ENCODE data around the gene PIK3C2G.

The PIK3C2G gene

GRCh38 chr12:18419311-18419710 lies 158.0 kb downstream of the PIK3C2G start:
- DNase-seq: no peak

GRCh38 chr12:18421867-18422266 lies 160.5 kb downstream of the PIK3C2G start:
- DNase-seq: no peak

DNA sequence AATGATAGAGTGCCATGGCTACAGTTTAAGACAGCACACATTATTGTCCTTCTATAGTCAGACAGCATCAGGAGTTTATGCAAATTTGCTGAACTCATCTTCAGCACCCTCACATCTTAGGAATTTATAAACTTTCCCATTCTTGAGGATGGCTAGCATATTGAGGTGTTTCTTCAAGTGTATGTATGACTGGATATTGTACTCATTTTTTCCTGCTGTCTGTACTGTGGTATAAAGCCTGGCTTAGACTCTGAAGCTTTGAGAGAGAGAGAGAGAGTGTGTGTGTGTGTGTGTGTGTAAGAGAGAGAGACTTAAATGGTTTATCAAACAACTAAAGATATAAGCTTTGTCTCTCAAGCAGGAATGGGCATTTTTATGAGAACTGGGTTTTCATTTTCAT lies 161.6 kb downstream of the PIK3C2G start:
- no peak for DNase-seq

DNA sequence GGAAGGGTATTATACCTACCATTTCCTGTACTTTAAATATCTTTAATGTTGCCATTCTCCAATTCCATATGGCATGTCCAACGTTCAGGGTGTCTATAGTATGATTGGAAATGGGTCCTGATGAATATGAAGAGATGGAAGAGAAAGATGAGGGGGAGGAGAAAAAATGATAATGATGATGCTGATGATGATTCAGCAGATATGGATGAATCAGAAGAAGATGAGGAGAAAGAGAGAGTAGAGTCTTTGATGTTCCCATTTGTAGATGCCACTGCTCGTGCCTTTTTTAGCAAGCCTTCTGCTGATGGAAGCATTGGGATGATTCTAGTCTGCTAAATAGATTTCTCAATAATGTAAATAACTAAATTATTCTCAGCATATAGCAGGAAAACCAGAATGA lies 163.5 kb downstream of the PIK3C2G start:
- no peak for DNase-seq

GRCh38 chr12:18427520-18427919 lies 166.2 kb downstream of the PIK3C2G start:
- no peak for DNase-seq

DNA sequence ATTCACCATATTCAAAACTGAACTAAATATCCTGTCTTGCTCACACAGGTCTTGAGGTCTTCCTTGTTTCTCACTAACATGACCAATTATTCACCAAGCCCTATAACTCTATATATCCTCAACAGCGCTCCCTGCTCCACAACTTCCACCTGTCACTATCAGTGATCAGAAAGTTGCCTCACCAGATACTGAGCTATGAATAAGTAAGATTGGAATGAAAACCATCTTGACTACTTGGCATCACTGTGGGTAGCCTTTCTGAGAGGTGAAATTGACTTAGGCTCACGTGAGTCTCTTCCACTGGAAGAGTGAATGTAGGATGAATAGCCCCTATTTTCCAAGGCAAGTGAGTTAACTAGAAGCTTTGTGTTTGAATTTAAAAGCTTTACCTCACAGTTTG lies 167.1 kb downstream of the PIK3C2G start:
- no peak for DNase-seq

GRCh38 chr12:18429366-18429765 lies 168.0 kb downstream of the PIK3C2G start:
- no peak for DNase-seq

DNA sequence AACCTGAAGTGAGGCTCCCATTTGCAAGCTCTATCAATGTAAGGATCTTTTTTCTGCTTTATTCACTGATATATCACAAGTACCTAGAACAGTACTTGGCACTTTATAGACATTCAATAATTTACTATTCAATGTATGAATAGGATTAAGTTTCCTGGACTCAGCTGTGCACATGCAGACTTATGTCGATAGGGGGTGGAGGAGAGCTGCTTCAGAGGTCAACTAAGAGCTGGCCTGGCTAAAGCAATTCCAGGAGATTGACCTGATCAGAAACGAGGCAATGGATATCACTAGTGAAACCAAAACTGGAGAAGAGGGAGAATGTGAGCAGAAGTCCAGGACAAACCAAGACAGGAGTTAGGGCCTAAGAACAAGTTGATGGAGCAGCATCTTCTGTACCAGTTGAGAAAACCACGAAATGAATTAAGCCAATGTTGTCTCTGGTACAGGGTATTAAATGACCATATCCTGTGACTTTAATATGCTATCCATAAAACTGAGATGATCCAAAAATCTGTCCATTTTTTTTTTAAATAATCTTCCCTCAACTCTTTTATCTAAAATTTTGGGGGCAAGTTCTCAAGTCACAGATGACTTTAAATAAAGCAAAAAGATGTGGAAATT lies 169.2 kb downstream of the PIK3C2G start:
- DNase-seq: no peak

DNA sequence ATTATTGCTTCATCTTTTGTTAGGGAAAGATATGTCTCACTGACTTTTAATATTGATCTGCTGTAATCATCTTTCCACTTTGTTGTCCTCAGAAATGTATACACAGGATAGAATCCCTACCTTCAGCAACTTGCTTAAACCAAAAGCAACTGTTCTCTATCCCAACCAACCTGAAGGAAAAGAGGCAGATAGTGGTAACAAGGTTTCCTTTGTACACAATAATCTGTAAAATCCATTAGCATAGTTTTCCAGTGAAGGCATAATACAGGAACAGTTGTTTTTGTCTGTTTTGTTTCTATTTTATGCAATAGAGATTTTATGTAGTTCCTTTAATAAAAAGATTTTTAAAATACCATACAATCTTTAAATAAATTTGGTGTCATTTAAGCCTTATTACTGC lies 170.5 kb downstream of the PIK3C2G start:
- DNase-seq: no peak

DNA sequence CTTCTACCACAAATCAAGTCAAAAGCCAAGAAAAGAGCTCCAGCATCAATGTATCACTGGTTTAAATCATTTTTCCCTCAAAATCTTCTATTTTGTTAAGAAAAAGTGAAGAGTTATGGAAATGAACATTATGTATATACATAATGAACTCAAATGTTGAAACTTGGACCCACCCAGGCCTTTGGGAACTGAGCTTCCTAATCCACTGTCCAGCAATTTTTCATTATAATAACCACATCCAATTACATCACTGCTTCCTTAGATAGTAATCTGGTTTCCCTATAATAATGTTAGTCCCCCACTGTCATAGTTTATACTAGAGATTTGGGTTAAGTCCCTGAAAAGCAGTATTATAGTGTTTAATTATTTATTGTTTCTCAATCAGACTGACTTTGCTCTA lies 170.9 kb downstream of the PIK3C2G start:
- DNase-seq: no peak

DNA sequence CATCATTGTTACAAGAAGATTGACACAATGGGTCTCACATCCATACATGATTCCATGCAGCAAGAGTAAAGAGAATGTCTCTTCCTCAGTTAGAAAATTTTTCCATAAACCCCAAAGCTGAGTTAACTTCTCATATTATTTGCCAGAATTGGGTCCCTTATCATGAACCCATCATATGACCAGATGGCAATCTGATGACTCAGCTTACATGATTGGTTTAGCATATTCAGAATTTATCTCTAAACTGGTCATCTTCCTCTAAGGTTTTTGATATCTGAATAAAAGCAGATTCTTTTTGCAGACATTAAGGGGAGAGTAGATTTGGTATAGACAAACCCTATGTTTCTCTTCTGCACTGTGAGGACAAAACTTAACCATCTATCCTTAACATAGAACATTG lies 174.9 kb downstream of the PIK3C2G start:
- no peak for DNase-seq

DNA sequence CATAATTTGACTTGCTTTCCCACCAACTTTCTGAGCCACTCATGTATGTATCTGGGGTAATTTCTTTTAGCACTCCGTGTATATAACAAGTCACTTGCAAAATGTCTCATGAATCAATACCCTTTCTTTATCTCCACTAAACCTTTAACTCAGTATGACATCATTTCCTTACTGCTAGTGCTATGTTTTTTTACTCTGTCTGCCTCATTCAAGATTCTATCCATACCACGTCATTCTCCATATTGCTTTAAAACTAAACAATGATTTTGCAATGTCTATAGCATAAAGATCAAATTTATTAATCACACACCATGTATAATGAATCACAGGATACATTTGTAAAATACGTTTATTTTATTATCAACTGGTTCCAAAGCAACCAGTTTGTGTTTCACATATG lies 178.2 kb downstream of the PIK3C2G start:
- DNase-seq: no peak

DNA sequence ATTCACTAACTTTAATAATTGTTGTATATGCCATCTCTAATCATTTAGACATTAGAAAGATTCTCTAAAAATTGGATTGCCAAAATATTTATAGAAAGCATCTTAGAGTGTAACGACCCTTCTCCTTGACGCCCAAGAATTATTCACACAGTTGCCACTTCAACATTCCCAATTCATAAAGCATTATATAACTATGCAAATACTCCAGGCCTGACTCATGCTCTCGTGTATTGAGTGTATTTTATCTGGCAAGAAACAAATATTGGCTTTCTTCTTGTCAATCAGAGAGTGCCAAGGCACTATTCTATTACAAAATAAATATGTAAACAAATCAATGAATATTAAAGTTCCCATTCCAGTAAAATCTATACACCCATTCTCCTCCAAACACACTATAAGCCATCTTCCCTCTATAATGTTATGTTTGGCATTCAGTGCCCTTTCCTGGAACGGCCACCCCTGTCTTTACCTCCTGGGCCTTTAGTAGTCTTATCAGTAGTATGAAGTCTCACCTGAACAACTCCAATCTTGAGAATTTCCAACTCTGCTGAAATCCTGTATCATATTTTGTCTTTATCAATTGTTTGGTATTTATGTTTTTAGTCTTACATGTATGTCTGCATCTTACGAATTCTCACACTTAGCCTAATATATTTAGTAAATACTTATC lies 182.6 kb downstream of the PIK3C2G start:
- DNase-seq: no peak

DNA sequence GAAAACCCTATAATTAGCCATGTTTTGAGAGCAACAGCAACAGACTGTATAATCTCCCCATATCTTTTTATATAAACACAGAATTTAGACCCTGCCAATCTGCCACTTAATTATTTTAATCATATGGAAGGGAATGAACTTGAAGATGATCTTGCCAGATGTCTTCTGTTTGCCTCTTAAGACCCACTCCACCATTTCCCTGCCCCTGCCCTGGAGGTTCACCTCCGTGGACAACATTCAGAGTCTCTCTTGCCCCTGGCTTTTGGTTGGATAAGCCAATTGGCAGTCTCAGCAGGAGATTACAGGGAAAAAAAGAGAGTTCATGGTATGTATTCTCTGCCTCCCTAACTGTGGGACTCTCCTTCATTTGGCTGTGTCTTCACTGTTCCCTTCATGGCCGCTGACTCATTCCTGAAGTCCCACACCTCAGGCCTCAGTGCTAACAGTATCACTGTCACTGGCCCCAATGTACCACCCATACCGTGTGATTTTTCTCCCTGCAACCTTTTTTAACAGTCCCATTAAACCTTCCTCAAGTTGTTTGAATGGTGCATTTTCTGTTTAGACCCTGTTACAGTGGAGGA lies 184.8 kb downstream of the PIK3C2G start:
- DNase-seq: no peak

DNA sequence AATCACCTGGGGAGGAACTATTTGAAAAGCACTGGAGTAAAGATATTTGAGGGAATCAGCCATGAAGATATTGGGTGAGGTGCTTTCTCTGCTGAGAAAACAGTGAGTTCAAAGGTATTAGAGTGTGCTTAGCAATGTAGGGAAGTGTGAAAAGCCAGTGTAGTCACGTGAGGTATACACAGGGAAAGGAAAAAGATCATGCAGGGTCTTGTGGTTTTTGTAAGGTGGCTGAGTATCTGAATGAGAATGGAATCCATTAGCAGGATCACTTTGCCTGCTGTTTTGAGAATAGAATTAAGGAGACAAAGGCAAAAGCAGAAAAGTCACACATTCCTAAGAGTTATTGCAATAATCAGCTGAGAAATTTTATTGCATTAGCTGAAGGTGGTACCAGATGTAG lies 193.0 kb downstream of the PIK3C2G start:
- DNase-seq: no peak

- DNase-seq: no peak
These were observed 195.0 kb downstream of the PIK3C2G start for GRCh38 chr12:18456344-18456743.

GRCh38 chr12:18457362-18457761 lies 196.0 kb downstream of the PIK3C2G start:
- DNase-seq: no peak

GRCh38 chr12:18461758-18462157 lies 200.4 kb downstream of the PIK3C2G start:
- DNase-seq: no peak

GRCh38 chr12:18462442-18462841 lies 201.1 kb downstream of the PIK3C2G start:
- no peak for DNase-seq

GRCh38 chr12:18467620-18468245 lies 206.4 kb downstream of the PIK3C2G start:
- DNase-seq: no peak

GRCh38 chr12:18468246-18469075 lies 207.1 kb downstream of the PIK3C2G start:
- DNase-seq: no peak

DNA sequence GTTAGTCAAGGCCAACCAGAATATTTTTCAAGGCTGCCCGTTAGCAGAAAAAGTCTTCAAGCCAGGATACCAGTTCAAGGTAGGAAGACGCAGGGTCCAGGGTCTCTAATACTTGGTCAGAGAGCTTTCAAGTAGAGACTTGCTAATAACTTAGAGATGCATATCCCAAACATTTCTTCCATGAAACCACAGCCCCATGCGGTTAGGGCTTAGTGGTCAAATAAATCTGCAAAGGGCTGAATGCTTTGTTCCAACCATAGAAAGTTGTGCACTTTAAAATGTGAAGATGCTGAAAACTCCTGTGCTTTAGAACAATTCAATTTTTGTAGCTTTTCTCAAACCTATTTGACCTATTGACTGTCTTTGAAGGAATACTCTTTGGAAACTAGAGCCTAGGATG lies 208.9 kb downstream of the PIK3C2G start:
- no peak for DNase-seq

DNA sequence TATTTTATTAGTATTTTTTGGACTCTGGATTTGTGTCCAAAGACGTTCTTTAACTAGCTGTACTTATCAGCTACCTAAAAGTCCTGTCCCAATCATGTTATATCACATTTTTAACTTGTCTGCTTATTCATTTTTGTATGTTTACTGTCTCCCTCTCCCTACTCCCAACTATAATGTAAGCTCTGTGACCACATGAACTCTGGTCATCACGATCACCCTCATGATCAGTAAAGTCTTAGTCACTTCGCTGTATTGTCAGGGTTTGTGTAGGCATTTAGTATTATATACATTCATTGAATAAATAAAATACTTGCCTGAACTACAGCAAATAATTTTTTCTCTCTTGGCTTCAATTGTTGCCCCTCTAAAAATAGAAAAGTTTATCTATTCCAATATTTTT lies 211.0 kb downstream of the PIK3C2G start:
- DNase-seq: no peak
